K562 (cell line): Measurements from ENCODE around the gene PNMT. TPM values are rescaled to one million over a fixed set of nuclear protein-coding genes. Genes with fewer than 3 reads are reported as not detected.

Experiments used
- CBX8 ChIP-seq: fragments of 200-600 bp; sonication (generic); IDR thresholded peaks from 2 replicates; pipeline ENCODE4 v1.6.1; 2012; ENCODE audit warnings: borderline replicate concordance, mixed run types, low read depth, mild to moderate bottlenecking, moderate library complexity, mixed read lengths, low read length, control low read depth, inconsistent platforms; ENCODE audit not compliant: poor library complexity, severe bottlenecking; ENCODE audit errors: extremely low read depth
- DEAF1 ChIP-seq: fragments of 450-650 bp; formaldehyde crosslinking; IDR thresholded peaks from 2 replicates; pipeline ENCODE4 v1.4.0; 2020; ENCODE audit warnings: mild to moderate bottlenecking, moderate library complexity
- HMBOX1 ChIP-seq: sonication (generic); IDR thresholded peaks from 2 replicates; pipeline ENCODE4 v1.6.1; 2016
- MAFF ChIP-seq: IDR thresholded peaks from 2 replicates; pipeline ENCODE4 v1.6.1; 2012; ENCODE audit warnings: low read length, improper control_type of control experiment
- POLR3A ChIP-seq: IDR thresholded peaks from 2 replicates; pipeline ENCODE4 v1.6.1; 2011; ENCODE audit warnings: borderline replicate concordance, mild to moderate bottlenecking, moderate library complexity; ENCODE audit not compliant: insufficient read length, insufficient read depth; ENCODE audit errors: extremely low read depth
- SETDB1 ChIP-seq: IDR thresholded peaks from one replicate; pipeline ENCODE4 v1.6.1; 2012; ENCODE audit warnings: low read length, control low read depth, inconsistent platforms
- SMARCA4 ChIP-seq: fragments of 450-650 bp; IDR thresholded peaks from 2 replicates; pipeline ENCODE4 v1.6.1; 2016
- SRSF9 ChIP-seq: fragments of 200-400 bp; formaldehyde crosslinking; IDR thresholded peaks from 2 replicates; pipeline ENCODE4 v1.6.1; 2017; ENCODE audit warnings: low read depth, low read length, borderline replicate concordance
- SUPT5H ChIP-seq: fragments of 450-650 bp; IDR thresholded peaks from 2 replicates; pipeline ENCODE4 v1.6.1; 2016
- ZNF23 ChIP-seq: fragments of 250-450 bp; sonication (Bioruptor Pico); IDR thresholded peaks from 2 replicates; pipeline ENCODE4 v1.4.0; 2020; ENCODE audit warnings: mild to moderate bottlenecking
- polyA plus RNA-seq, 8 experiments: library from polyadenylated mRNA; depleted of rRNA in 4 of 8; stranded (reverse) in 5 of 8; unstranded in 3 of 8; fragments of >200 nt; fragmentation: Nextera tagmentation in 2 of 8; fragmentation: Illumina TruSeq in 1 of 8; extraction: Ambion mirVana in 2 of 8; extraction: Trizol in 1 of 8; gene quantifications; 2 replicates each; pipeline versions ENCODE4 v1.2.1 to v1.2.3, GENCODE V29; 2011 to 2014; ENCODE audit warnings: inconsistent platforms in 1 of 8, missing spikeins in 1 of 8
- total RNA-seq, 7 experiments: library from RNA; depleted of rRNA in 6 of 7; stranded (reverse); fragments of >200 nt in 6 of 7; fragmentation: Illumina TruSeq in 2 of 7; extraction: Trizol in 2 of 7; gene quantifications; 2 replicates each; pipeline versions ENCODE4 v1.2.1 to v1.2.3, GENCODE V29; 2011 to 2021; ENCODE audit warnings: low replicate concordance in 1 of 7

Gene PNMT
- total and polyA plus RNA-seq, 9 of the 15 experiments (the other 6 are each of a cell fraction or from before 2014, with no cell fraction given), result 0.55 to 18.1 (median 5.8) TPM

- TF ChIP-seq SETDB1, result no peak
- TF ChIP-seq MAFF, result no peak
- no peak for TF ChIP-seq HMBOX1
- no peak for TF ChIP-seq CBX8
- TF ChIP-seq DEAF1 (CRISPR knock-in tag), result no peak
- TF ChIP-seq SRSF9, result no peak
- no peak for TF ChIP-seq ZNF23 (CRISPR knock-in tag)
- TF ChIP-seq POLR3A, result no peak
- TF ChIP-seq SMARCA4, result no peak
- no peak for TF ChIP-seq SUPT5H
Observed at GRCh38 chr17:39716073-39716818, 48.0 kb downstream of the PNMT start (continued).
